Activated CD8-positive, alpha-beta memory T cell treated with anti-CD3 and anti-CD28 coated beads for 1 hour (primary cell): ENCODE measurements around the gene GRM7.

ENCODE experiments used
- DNase-seq, 2 donors: peaks; one replicate each; pipeline ENCODE4 v3.0.0-alpha.2; 2020; ENCODE audit warnings: low read depth in 1 of 2; ENCODE audit errors: extremely low read depth in 1 of 2

The GRM7 gene

DNA sequence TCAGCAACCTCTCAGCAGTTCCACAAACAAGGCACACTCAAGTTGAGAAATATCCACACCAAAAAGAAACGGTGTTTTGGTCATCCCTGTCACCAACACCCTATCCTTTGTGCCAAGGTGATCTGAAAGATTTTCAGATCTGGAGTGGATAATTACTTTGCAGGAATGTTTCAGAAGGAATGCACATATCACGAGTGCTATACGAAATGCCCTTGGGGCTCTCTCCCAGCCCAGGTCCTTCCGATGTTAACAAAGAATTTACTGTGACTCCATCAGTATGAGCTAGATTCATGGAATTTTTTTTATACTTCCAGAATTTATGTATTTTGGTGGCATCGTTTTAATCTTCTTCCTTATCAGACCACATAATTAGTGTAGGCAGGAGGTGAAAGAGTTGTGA, 105.0 kb downstream of the GRM7 start:
- DNase-seq = no peak

DNA sequence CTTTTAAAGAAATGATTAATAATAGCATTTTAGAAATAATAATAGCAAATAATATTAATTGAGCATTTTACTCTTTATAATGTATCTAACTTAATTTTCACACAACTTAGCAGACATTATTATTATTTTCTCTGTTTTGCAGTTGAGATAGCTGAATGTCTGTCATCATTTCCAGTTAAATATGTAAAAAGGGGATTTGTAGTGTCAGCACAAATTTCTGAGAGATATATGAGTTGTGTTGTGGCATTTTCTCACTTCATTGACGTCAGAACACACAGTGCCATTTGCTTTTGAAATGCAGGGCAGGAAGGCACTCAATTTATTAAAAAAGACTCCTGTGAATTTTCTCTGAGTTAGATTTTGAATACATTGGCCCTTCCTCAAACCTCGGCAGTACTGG, 111.0 kb downstream of the GRM7 start:
- no peak for DNase-seq

DNA sequence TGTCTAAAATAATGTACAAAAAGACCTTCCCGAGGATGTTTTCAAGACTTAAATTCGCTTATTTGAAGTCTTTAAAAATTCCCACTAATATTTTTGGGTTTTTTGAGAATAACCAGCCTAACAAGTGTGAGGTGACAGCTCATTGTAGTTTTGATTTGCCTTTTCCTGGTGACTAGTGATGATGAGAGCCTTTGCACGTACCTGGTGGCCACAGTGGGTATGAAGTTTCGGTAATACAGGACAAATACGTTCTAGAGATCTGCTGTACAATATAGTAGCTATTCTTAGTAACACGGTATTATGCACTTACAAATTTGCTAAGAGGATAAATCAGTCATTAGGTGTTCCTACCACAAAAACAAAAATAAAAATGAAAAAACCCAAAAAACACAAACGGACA, 124.9 kb downstream of the GRM7 start:
- no peak for DNase-seq

DNA sequence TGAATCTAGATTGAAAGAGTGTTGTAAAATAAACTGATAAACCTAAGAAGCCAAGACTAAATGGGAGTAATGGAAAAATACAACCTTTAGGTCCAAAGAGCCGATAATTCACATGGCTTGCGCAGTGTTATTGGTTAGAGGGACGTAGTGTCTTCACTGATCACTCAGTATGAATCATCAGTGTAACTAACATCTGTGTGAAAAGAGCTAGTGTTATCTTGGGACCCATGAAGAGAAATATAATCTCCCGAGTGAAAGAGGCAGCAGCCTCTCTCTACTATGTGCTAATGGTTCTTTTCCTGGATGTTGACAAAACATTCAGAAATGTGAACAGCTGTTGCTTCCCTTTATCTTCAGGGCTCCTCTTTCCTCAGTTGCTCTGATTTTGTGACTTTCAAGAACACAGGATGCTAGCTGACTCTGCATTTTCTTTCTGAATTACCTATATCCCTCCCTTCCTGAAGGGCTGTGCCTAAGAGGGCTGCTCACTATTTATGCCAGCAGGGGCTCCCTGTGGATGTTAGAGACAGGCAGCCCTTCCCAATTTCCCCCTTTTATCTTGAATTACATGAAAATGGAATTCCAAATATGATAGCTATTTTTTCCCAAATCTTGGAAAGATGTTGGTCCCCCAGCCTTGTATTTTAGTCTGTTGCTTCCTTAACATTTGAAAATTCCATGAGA, 128.8 kb downstream of the GRM7 start:
- no peak for DNase-seq

DNA sequence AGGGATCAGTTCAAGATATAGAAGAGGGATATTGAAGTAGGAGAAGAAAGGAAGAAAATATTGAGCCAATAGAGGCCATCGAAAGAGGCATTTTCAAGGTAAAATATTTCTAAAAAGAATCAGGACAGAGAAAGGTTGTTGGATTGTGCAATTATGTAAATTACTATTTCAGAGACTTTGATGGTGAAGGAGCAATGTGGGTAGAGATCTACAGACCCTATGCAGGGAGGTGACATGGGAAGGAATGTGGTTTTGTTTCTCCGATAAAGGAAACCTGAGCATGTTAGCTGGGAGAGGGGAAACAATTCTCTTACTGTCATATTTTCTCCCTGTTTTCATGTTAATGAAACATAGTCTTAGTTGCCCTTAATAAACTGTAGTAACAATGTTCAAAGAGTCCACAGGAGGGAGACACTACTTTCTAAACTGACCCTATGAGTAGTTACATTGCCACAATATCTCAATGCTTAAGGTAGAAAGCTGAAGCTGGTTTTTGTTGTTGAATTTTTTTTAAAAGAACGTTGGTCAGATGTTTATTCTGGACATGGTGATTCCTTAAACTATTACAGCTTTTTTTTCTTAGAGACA, 133.3 kb downstream of the GRM7 start:
- DNase-seq = no peak

DNA sequence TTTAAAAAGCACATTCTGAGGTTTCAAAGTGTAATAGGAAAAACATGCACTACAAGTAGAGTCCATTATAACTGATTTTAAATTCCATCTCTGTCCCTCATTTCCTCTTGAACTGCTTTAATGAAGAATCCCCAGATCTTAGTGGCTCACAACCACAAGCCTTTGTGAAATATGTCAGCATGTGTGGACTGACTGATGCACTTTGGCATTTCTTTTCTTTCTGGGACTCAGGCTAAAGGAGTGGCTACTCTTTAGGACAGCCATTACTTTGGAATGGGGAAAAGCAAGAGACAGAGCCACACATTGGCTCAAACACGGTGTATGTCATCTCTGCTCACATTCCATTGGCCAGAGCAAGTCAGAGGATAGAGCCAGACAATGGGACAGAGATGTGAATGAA, 139.6 kb downstream of the GRM7 start:
- DNase-seq = no peak

DNA sequence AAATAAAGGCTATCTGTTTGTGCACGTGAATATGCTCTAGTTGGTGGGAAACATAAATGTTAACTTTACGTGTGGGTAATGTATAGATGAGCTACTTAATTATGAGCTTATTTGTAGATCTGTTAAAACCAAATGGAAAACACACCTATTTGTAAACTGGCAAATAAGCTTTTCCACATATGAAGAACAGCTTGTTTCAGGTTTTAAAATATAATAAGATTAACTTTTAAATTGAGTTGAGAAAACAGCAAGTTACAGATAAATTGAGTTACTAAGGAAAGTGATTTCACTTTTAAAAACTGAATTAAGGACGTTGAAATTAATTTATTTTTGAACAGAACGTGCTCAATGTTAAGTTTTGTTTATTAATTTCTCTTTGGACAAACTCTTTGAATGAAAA, 140.5 kb downstream of the GRM7 start:
- no peak for DNase-seq

DNA sequence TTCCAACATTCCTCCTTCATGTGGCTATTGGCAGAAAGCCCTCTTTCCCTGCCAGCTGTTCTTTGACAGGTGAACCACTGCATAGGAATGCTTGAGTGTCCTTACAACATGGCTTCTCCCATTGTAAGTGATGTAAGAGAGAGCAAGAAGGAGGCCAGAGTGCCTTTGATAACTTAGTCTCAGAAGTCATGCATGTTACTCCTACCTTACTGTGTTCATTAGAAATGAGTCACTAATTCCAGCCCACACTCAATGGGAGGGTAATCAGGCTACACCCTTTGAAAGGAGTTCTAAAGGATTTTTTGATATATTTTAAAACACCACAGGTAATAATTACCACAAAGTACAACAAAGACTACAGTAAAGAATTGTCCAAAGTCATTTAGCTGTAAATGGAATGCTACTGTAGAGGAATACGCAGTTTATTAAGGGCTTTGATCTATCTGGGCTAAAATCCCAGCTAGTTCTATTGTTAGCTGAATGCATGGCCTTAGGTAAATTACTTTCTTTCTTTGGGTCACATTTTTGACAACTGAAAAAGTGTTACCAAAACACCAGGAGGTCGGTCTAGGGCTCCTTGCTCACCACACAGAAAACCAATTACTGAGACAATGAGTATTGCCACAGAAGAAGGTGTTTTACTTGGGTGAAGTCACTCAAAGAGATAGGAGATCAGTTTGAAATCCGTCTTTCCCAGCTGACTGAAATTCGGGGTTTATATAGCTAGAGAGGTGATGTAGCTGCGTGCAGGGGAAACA, 154.9 kb downstream of the GRM7 start:
- DNase-seq = no peak

DNA sequence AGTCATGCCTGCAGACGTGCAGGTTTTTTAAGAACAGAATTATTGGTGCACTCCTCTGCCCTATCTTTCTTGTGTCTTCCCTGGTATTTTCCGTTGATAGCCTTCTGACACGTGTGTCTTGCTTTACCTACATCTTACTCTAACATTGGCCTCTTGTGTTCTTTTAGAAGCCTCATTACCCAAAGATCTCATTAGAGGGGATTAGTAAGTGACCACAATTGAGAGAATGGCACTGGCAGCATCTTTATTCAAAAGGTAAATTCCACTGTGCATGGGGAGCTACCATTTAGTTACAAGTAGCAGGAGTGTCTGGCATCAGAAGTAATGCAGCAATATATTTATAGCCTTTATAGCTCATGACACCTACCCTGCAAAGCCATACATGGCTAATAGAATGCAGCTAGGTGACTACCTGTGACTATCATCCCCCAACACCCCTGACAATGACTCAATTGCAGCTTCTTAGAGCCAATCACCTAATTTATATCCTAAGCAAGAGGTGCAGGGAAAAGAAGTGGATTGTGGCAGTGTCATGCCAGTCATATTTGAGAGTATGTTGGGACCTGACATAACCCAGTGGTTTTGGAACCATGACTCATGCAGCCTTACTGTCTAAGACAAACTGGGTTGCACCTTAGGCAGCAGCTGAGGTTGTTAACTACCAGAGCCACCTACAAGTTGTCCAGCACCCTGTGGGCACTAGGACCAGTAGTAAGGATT, 164.8 kb downstream of the GRM7 start:
- no peak for DNase-seq

DNA sequence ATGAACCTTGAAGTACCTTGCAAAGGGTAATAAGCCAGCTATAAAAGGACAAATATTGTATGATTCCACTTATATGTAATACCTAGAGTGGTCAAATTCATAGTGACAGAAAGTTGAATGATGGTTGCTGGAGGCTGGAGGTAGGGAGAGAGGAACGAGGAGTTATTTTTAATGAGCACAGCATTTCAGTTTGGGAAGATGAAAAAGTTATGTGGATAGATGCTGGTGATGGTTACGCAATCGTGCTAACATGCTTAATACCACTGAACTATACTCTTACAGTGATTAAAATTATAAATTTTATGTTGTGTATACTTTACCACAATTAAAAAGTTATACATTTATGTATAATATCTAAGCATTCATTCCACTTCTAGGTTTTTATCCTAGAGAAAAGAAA, 168.6 kb downstream of the GRM7 start:
- DNase-seq = no peak

DNA sequence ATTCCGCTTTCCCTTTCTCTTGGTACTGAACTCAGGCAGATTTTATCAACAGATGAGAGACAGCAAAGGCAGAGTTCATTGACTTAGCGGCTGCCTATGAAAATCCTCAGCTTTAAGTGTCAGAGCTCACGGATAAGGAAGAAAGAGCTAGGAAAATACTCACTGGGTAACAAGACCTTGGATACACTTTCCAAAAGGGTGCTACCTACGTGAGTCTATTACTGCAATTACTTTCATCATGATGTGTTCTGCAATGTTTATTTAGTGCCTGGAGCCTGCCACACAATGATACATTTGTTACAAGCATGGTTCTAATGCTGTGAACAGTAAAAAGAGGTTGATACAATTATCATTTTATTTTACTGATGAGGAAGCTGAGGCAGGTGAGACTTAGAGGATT, 177.5 kb downstream of the GRM7 start:
- no peak for DNase-seq

DNA sequence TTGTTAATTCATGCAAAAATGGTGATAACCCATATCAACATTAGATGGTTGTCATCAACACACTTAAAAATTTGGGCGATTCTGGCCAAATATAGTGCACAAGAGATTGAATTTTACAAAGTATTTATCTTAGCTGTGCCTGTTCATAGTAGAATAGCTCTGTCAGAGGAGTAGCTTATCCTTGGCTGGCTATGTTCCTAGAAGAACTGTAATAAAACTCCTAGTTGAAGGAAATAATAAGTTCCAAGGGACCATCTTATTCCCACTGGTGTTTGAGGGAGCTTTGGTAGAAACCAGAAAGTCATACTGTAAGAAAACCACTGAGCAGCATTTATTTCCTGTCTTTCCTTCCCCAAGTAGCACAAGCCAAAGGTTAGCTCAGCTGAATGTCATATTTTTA, 201.8 kb downstream of the GRM7 start:
- DNase-seq = no peak

DNA sequence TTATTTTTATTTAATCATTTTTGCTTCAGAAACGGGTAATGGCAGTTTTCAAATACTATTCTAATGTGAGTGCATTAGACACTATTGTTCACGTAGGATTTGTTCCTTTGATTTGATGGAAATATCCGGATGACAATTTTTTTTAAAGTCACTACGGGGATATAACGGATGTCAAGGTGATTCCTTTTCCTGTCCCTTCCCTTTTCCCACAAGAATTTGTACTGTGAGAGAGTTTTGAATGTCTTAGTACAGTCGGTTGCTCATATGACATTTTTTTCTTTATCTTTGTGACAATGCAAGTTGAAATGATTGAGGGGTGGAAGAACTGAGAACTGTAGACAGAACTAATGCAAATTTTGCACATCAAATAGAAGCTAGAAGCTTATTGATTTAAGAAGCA, 209.5 kb downstream of the GRM7 start:
- DNase-seq = no peak

DNA sequence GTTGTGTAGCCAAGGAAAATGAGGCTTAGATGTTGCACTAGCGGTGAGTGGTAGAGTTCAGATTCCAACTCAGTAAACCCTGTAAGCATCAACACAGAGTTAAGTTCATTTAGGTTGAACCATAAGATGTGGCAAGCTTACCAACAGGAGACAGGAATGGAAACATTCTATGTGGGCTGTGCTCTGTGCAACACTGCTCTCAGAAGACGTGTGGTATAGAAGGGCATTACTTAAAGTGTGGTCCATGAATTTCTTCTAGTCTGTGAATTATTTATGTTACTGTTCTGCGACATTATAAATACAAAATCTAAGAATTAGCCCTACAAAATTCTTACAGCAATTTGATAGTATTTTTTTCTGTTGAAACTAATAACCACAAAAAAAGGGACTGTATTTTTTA, 213.3 kb downstream of the GRM7 start:
- DNase-seq = no peak

DNA sequence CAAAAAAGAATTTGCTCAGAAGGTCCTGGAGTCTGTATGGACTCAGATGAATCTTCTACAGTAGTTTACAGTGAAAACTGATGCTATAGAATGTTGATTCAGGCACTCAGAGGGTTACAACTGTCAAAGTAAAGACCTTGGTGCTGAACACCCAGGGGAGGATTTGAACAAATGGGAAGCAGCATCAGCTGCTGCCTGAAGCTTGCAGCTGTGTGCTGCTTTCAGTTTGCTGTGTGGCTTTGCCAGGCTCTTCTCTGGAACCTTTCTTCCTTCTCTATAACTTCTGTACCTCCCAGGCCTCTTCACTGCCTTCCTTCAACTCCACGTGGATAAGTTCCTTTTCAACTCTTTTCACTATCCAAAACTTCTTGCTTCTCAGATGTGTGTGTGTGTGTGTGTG, 214.2 kb downstream of the GRM7 start:
- DNase-seq = no peak

DNA sequence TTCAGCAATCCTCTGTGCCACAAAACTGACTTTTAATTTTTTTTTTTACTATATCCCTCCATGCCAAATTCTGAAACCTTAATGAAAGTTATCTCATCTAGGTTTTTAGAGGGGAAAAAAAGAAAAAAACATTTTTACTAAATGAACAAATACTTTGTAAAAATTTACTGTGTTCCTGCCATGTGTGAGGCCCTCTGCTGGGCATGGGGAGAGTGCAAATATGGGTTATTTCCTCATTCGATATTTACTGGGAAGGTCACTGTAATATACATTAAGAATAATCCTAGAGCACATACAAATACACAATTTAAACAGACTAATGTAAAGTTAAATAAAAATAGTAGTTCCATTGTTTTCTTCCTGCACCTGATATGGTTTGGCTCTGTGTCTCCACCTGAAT, 215.0 kb downstream of the GRM7 start:
- DNase-seq = no peak

DNA sequence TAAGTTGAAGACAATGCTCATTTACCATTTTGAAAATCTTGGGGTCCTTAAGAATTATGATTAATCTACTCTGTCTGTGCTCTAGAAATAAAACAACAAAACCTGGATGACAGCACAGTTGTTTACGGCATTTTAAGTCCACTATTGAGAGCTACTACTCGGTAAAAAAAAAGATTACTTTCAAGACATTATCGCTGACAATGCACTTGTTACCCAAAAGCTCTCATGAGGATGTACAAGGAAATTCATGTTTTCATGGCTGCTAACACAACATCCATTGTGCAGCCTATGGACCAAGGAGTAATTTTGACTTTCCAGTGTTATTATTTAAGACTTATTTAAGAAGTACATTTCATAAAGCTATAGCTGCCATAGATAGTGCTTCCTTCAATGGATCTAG, 221.3 kb downstream of the GRM7 start:
- DNase-seq = no peak

DNA sequence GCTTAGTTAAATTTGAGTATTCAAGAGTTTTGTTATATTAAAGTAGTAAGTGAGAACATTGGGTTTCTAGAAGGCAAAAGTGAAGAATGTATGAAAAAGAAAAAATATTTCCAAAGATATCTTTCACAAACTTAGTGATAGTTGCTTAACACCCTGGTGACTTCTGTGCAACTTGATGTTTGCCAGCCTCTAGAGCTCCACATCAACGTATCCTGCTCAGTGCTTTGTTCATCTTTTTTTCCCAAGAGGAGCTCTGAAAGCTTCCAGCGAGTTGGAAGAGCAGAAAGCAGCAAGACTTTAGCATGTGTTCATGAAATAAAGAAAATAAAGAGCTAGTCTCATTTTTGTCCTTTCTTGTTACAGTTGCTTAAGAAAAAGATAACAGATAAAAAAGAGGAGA, 225.5 kb downstream of the GRM7 start:
- no peak for DNase-seq

DNA sequence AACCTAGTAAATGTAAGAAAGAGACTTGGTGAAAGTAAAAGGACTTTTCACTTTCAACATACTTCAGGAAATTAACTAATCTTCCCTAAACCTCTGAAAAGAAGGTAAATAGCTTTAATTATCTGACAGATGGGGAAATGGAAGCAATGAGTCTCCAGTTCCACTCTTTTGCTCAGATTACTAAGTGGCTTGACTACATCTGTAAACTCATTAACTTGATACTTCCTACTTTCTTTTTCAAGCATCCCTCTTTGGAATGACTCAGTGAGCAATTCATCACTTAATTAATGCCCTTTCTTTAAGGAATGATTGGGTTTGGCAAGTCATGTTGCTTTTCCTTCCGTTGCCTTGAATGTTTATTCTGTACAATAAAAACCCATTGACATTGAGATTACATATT, 234.2 kb downstream of the GRM7 start:
- DNase-seq = no peak

DNA sequence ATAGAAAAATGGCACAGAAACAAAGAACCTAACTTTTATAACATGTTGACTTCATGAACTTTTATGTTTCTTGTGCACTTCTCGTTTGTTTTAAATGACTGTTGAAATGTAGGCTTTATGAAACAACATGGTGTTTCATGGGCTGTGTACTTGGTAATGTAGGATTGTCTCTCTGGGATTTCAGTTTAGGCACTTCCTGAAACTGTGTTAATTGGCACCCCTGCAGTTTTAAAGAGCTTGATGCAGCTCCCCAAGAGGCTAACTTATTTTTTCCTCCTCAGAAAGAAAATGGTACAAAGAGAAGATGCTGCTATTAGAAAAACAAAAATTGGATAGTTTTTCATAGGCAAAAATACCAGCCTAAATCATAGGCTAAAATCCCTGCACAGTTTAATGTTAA, 239.2 kb downstream of the GRM7 start:
- no peak for DNase-seq

DNA sequence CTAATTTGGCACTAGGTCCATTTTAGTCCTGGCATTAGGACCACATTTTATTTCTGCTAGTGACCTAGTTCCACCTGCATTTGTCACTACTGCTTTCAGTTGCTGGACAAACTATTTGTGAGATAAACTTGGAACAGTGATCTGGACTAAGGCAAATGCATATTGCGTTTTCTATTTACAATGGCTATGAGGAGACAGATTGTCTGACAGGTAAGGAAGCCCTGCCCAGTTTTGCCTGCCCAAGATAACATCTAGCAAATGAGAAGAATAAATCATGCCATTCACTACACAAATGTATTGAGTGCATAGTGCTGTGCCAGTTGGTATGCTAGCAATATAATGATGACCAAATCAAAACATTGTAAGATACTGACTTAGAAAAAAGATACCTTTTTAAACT, 245.7 kb downstream of the GRM7 start:
- DNase-seq = no peak

DNA sequence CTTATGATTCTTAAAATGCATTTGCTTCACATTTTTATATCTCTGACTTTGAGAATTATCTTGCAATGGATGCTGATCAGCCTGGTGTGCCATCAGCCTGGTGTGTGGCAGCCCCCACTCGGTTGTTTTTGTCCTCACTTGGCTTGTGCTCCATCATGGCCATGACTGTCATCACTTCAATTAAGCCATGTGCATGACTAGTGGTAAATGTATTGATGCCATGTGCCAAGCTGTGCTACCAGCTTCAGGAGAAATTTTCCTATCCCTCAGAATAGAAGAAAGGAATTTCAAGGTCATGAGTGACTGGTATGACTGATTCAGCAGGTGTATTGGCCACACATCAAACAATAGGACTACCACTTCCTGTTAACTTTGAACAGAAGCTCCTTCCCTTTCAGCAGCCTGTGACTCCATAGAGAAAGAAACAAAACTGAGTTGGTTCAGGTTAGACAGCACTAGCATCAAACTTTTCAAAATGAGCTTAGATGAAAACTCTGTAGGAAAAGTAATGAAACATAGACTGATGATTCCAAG, 251.7 kb downstream of the GRM7 start:
- DNase-seq = no peak
